Measurements from ENCODE around the gene COX6B1.
A peak's percentile ranks its signal among the peaks of the same experiment; 100 is the strongest.

COX6B1 gene

GRCh38 chr19:35637165-35637564 lies 11.0 kb upstream of the COX6B1 start:
- TF ChIP-seq ZFX (IDR thresholded peaks at IDR 0.05): no peak
- TF ChIP-seq, protein P1, sequence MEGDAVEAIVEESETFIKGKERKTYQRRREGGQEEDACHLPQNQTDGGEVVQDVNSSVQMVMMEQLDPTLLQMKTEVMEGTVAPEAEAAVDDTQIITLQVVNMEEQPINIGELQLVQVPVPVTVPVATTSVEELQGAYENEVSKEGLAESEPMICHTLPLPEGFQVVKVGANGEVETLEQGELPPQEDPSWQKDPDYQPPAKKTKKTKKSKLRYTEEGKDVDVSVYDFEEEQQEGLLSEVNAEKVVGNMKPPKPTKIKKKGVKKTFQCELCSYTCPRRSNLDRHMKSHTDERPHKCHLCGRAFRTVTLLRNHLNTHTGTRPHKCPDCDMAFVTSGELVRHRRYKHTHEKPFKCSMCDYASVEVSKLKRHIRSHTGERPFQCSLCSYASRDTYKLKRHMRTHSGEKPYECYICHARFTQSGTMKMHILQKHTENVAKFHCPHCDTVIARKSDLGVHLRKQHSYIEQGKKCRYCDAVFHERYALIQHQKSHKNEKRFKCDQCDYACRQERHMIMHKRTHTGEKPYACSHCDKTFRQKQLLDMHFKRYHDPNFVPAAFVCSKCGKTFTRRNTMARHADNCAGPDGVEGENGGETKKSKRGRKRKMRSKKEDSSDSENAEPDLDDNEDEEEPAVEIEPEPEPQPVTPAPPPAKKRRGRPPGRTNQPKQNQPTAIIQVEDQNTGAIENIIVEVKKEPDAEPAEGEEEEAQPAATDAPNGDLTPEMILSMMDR (conservative IDR thresholded peaks at IDR 0.05): no peak
- no peak overlapping the region for H3K27ac ChIP-seq

DNA sequence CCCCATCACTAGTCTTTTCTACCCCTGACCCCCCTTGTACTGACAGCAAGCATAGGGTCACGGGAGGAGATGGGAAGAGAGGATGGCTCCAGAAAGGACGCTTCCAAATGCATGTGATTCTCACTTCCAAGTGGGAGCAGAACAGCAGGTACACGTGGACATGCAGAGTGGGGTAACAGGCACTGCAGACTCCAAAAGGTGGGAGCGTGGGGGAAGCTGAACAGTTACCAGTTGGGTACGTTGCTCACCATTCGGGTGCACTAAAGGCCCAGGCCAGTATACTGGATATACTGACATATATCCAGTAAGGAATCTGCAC lies 8.8 kb upstream of the COX6B1 start:
- no peak overlapping the region for H3K27ac ChIP-seq
- TF ChIP-seq ZFX (IDR thresholded peaks at IDR 0.05): no peak
- TF ChIP-seq, protein P1 (conservative IDR thresholded peaks at IDR 0.05): no peak

DNA sequence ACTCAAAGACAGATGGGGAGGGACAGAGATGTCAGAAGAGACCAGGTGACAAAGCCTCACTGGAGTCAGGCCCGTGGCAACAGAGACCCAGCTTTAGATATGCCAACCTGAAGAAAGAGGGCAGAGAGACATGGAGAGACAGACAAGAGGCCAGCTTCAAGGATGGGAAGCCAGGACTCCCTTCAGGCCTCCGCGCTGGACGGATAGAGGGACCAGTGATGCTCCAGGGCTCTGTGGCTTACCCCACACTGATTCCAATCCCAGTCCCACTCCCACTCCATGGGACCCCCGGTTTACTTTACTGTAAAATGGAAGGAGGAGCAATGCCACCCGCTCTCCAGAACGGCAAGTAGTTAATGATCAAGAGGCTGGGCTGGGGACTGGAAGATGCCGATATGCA lies 8.3 kb upstream of the COX6B1 start:
- TF ChIP-seq ZFX (IDR thresholded peaks at IDR 0.05): no peak
- TF ChIP-seq, protein P1 (conservative IDR thresholded peaks at IDR 0.05): no peak
- no peak overlapping the region for H3K27ac ChIP-seq

DNA sequence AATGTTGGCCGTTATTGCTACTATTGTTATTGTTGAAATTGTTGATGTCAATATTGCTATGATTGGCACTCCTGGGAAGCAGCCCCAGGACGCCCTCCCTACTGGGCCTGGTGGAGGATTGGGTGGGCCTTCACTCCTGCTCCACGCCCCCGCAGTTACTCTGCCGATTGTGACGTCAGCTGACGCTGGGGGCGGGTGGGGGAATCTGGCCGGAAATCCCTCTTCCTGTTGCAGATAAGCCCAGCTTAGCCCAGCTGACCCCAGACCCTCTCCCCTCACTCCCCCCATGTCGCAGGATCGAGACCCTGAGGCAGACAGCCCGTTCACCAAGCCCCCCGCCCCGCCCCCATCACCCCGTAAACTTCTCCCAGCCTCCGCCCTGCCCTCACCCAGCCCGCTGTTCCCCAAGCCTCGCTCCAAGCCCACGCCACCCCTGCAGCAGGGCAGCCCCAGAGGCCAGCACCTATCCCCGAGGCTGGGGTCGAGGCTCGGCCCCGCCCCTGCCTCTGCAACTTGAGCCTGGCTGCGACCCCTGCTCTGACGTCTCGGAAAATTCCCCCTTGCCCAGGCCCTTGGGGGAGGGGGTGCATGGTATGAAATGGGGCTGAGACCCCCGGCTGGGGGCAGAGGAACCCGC lies 6.5 kb upstream of the COX6B1 start, which contains the start of gene ETV2:
TSS of gene ETV2 (plus strand) at position 231 of the 637 bp plus-strand sequence. CDS start 716 bp downstream, outside the sequence.
- peak within 1 kb of the TSS; percentile 82 for H3K27ac ChIP-seq
- no peak for TF ChIP-seq ZFX (IDR thresholded peaks at IDR 0.05)
- TF ChIP-seq, protein P1 (conservative IDR thresholded peaks at IDR 0.05): no peak

- peak overlapping the region; percentile 82 for H3K27ac ChIP-seq
- TF ChIP-seq ZFX (IDR thresholded peaks at IDR 0.05): no peak
- TF ChIP-seq, protein P1 (conservative IDR thresholded peaks at IDR 0.05): no peak
Observed at GRCh38 chr19:35642312-35642711, 5.8 kb upstream of the COX6B1 start.

GRCh38 chr19:35642798-35643254 lies 5.3 kb upstream of the COX6B1 start:
- peak overlapping the region; percentile 82 for H3K27ac ChIP-seq
- TF ChIP-seq ZFX (IDR thresholded peaks at IDR 0.05): no peak
- TF ChIP-seq, protein P1 (conservative IDR thresholded peaks at IDR 0.05): no peak

GRCh38 chr19:35643255-35644205 lies 4.6 kb upstream of the COX6B1 start:
- peak; percentile 27; the same call in 1 of the 2 replicates for TF ChIP-seq ZFX (IDR thresholded peaks at IDR 0.05)
- TF ChIP-seq, protein P1 (conservative IDR thresholded peaks at IDR 0.05): no peak
- peak overlapping the region; percentile 82 for H3K27ac ChIP-seq
